GM19455 (cell line): ENCODE results near the gene KLK15.
"Not testable (repeated sequence)": the region's sequence is repeated elsewhere in the genome, so short reads cannot be mapped to it uniquely, and the experiment has no call there.

ENCODE experiments used
- ATAC-seq: cut with Tn5 transposase; IDR thresholded peaks from one replicate; pipeline ENCODE4 v1.9.1; 2021; ENCODE audit not compliant: unreplicated experiment

Gene KLK15

GRCh38 chr19:50796634-50797428, 36.5 kb downstream of the KLK15 start:
- ATAC-seq = no peak

- ATAC-seq = no peak
Measured at GRCh38 chr19:50796128-50796633, 37.2 kb downstream of the KLK15 start.

- no peak for ATAC-seq
Measured at GRCh38 chr19:50795664-50796073, 37.7 kb downstream of the KLK15 start.

- no peak for ATAC-seq
Measured at GRCh38 chr19:50794876-50795663, 38.3 kb downstream of the KLK15 start.

GRCh38 chr19:50794074-50794875, 39.1 kb downstream of the KLK15 start:
- no peak for ATAC-seq

- no peak for ATAC-seq
Measured at GRCh38 chr19:50793558-50794065, 39.8 kb downstream of the KLK15 start.

GRCh38 chr19:50792272-50793250, 40.8 kb downstream of the KLK15 start:
- ATAC-seq = no peak

GRCh38 chr19:50791594-50792271, 41.6 kb downstream of the KLK15 start:
- no peak for ATAC-seq

- ATAC-seq = no peak
Measured at GRCh38 chr19:50790922-50791467, 42.4 kb downstream of the KLK15 start.

GRCh38 chr19:50790396-50790795, 43.0 kb downstream of the KLK15 start, which contains the start of gene ACP4:
ACP4 (plus strand) TSS chr19:50790415; CDS start chr19:50790415, 0 bp downstream.
- no peak for ATAC-seq

GRCh38 chr19:50785329-50785728, 48.0 kb downstream of the KLK15 start:
- ATAC-seq = no peak

- no peak for ATAC-seq
Measured at GRCh38 chr19:50784710-50785109, 48.7 kb downstream of the KLK15 start.

GRCh38 chr19:50783848-50784152, 49.6 kb downstream of the KLK15 start:
- not testable (repeated sequence) for ATAC-seq

- ATAC-seq = no peak
Measured at GRCh38 chr19:50780753-50781435, 52.5 kb downstream of the KLK15 start.

GRCh38 chr19:50779504-50780457, 53.6 kb downstream of the KLK15 start:
- no peak for ATAC-seq

GRCh38 chr19:50778906-50779430, 54.4 kb downstream of the KLK15 start:
- no peak for ATAC-seq

- ATAC-seq = no peak
Measured at GRCh38 chr19:50777830-50778303, 55.5 kb downstream of the KLK15 start.
